ENCODE results near the gene RMRP.
"Not testable (repeated sequence)": the region's sequence is repeated elsewhere in the genome, so short reads cannot be mapped to it uniquely, and the experiment has no call there.

The RMRP gene

DNA sequence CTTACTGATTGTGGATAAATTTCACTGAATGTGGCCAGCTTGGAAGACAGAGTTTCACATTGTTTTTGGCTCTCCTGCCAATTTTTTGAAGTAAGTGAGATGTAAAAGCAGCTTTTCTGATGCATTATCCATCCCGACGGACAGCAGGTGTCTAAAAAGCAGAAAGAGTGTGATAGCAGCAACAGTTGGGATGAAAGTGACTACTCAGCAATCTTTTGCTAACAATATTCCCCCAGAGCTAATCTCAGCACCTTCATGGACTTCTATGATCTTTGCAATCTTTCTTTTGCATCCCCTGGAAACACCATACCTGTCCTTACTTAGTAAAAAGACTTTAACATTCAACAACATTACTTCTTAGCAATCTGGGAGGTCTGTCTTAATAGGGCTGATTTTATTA is 45.0 kb downstream of the RMRP start:
- DNase-seq: no peak

GRCh38 chr9:35612066-35612465 is 45.8 kb downstream of the RMRP start:
- not testable (repeated sequence) for DNase-seq

DNA sequence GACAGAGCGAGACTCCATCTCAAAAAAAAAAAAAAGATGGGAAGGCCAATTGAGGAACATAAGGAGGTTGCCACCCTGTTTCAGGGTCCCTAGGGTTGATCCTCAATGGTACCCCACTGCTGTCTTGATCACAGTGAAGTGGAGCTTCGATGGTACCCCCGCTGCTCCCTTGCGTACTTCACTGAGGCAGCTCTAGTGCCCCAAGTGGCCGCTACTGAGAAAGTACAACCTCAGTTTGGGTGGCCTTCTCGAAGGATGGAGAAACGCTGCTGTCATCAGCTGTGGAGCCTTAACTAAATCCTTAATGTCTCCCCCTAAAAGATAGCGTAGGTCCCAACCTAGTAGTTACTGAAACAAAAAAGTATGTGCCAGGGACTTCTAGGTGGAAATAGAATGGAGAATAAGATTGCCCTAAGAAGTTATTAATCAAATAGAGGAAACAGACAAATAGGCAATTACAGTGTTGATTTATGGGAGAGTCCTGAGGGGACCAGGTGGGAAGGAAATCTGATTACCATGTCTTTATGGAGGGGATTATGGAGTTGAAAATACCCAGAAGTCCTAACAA is 46.5 kb downstream of the RMRP start:
- peak in 20 of 51 donors; percentile 4 to 68 (median 27) for DNase-seq

GRCh38 chr9:35609820-35610163 is 48.0 kb downstream of the RMRP start:
- DNase-seq: no peak

- DNase-seq: no peak
These were observed 48.6 kb downstream of the RMRP start for GRCh38 chr9:35609001-35609819.

DNA sequence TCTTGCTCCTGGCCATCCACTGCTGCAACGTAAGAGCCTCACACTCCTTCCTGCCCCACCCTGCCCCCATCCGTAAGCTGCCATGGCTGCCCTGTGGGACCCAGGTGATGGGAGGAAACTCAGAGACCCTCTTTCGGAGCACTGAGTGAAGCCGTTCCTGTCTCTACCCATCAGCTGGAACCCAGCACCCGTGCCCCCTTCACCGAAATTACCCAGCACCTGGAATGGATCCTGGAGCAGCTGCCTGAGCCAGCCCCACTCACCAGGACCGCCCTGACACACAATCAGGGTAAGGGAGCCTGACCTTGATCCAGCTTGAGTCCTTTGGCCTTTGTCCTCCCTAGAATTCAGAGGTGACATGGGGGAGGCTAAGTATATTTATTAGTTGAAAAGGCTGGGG is 49.6 kb downstream of the RMRP start:
- DNase-seq: no peak
